AML-193 (cell line): ENCODE data around the gene ATP1B1.

Source experiments
- DNase-seq, 2 experiments: peaks; one replicate each; lab custom pipeline; 2025; lab: John Stamatoyannopoulos, UW

ATP1B1 gene

GRCh38 chr1:169106095-169106920 is at the start of gene ATP1B1:
TSS of gene ATP1B1 (plus strand) at chr1:169106690. CDS start at chr1:169106830, 140 bp downstream.
- peak; percentile 72 to 73 for DNase-seq

- no peak for DNase-seq
These were observed 47.1 kb upstream of the ATP1B1 start for GRCh38 chr1:169059421-169059820.

GRCh38 chr1:169060043-169060722 is 46.3 kb upstream of the ATP1B1 start:
- no peak for DNase-seq

- DNase-seq, result peak; percentile 39 to 43
These were observed 45.4 kb upstream of the ATP1B1 start for GRCh38 chr1:169060919-169061639.

- DNase-seq, result no peak
These were observed 44.3 kb upstream of the ATP1B1 start for GRCh38 chr1:169062152-169062551.

GRCh38 chr1:169064103-169064502 is 42.4 kb upstream of the ATP1B1 start:
- DNase-seq, result no peak

GRCh38 chr1:169070547-169070946 is 35.9 kb upstream of the ATP1B1 start:
- DNase-seq, result no peak

GRCh38 chr1:169070958-169071357 is 35.5 kb upstream of the ATP1B1 start:
- DNase-seq, result no peak

GRCh38 chr1:169072945-169073725 is 33.4 kb upstream of the ATP1B1 start:
- no peak for DNase-seq

- DNase-seq, result no peak
These were observed 28.2 kb upstream of the ATP1B1 start for GRCh38 chr1:169078163-169078883.

- DNase-seq, result no peak
These were observed 24.9 kb upstream of the ATP1B1 start for GRCh38 chr1:169081503-169082123.

GRCh38 chr1:169085911-169086310 is 20.6 kb upstream of the ATP1B1 start:
- DNase-seq, result no peak

GRCh38 chr1:169086603-169087455 is 19.7 kb upstream of the ATP1B1 start:
- no peak for DNase-seq

GRCh38 chr1:169087876-169088275 is 18.6 kb upstream of the ATP1B1 start:
- DNase-seq, result no peak

- DNase-seq, result no peak
These were observed 16.7 kb upstream of the ATP1B1 start for GRCh38 chr1:169089776-169090175.

GRCh38 chr1:169090308-169090899 is 16.1 kb upstream of the ATP1B1 start:
- no peak for DNase-seq

- no peak for DNase-seq
These were observed 15.6 kb upstream of the ATP1B1 start for GRCh38 chr1:169090900-169091311.

- DNase-seq, result no peak
These were observed 15.0 kb upstream of the ATP1B1 start for GRCh38 chr1:169091480-169091941.

GRCh38 chr1:169092399-169092798 is 14.1 kb upstream of the ATP1B1 start:
- no peak for DNase-seq
